ENCODE results near the gene CPT1B.
"Not testable (repeated sequence)": the region's sequence is repeated elsewhere in the genome, so short reads cannot be mapped to it uniquely, and the experiment has no call there.

CPT1B gene

GRCh38 chr22:50608996-50609395 lies 30.8 kb upstream of the CPT1B start:
- DNase-seq = no peak

- DNase-seq = not testable (repeated sequence)
These were observed 30.0 kb upstream of the CPT1B start for GRCh38 chr22:50608058-50608840.

- DNase-seq = no peak
These were observed 29.4 kb upstream of the CPT1B start for GRCh38 chr22:50607659-50608020.

- no peak for DNase-seq
These were observed 28.9 kb upstream of the CPT1B start for GRCh38 chr22:50606946-50607658.

GRCh38 chr22:50606165-50606945 lies 28.1 kb upstream of the CPT1B start:
- no peak for DNase-seq

GRCh38 chr22:50605613-50606074 lies 27.4 kb upstream of the CPT1B start:
- DNase-seq = no peak

GRCh38 chr22:50605002-50605612 lies 26.9 kb upstream of the CPT1B start:
- DNase-seq = no peak

- DNase-seq = no peak
These were observed 26.2 kb upstream of the CPT1B start for GRCh38 chr22:50604256-50605001.

- no peak for DNase-seq
These were observed 25.5 kb upstream of the CPT1B start for GRCh38 chr22:50603511-50604255.

- no peak for DNase-seq
These were observed 24.1 kb upstream of the CPT1B start for GRCh38 chr22:50602338-50602700.

GRCh38 chr22:50601669-50602337 lies 23.6 kb upstream of the CPT1B start:
- DNase-seq = no peak

GRCh38 chr22:50600967-50601668 lies 22.9 kb upstream of the CPT1B start:
- no peak for DNase-seq

- no peak for DNase-seq
These were observed 22.3 kb upstream of the CPT1B start, which contains the start of gene MAPK8IP2 for GRCh38 chr22:50600538-50600937. Gene MAPK8IP2 (plus strand): TSS chr22:50600793. CDS start chr22:50600819, 26 bp downstream.

GRCh38 chr22:50599816-50600455 lies 21.7 kb upstream of the CPT1B start:
- no peak for DNase-seq

GRCh38 chr22:50597097-50597496 lies 18.9 kb upstream of the CPT1B start:
- no peak for DNase-seq

GRCh38 chr22:50595189-50595588 lies 17.0 kb upstream of the CPT1B start:
- DNase-seq = no peak

- no peak for DNase-seq
These were observed 9.2 kb upstream of the CPT1B start for GRCh38 chr22:50587407-50587806.

- no peak for DNase-seq
These were observed 8.2 kb upstream of the CPT1B start for GRCh38 chr22:50586416-50586815.

- DNase-seq = no peak
These were observed 7.6 kb upstream of the CPT1B start for GRCh38 chr22:50585781-50586180.

- no peak for DNase-seq
These were observed 7.0 kb upstream of the CPT1B start for GRCh38 chr22:50585238-50585637.

Measured in hematopoietic multipotent progenitor cell treated with erythropoietin and hydrocortisone succinate and interleukin-3 and kit ligand, for 8 days (in vitro differentiated cells).